ENCODE results near the gene EIF4A3.
"Not testable (repeated sequence)": the region's sequence is repeated elsewhere in the genome, so short reads cannot be mapped to it uniquely, and the experiment has no call there.

Gene EIF4A3

DNA sequence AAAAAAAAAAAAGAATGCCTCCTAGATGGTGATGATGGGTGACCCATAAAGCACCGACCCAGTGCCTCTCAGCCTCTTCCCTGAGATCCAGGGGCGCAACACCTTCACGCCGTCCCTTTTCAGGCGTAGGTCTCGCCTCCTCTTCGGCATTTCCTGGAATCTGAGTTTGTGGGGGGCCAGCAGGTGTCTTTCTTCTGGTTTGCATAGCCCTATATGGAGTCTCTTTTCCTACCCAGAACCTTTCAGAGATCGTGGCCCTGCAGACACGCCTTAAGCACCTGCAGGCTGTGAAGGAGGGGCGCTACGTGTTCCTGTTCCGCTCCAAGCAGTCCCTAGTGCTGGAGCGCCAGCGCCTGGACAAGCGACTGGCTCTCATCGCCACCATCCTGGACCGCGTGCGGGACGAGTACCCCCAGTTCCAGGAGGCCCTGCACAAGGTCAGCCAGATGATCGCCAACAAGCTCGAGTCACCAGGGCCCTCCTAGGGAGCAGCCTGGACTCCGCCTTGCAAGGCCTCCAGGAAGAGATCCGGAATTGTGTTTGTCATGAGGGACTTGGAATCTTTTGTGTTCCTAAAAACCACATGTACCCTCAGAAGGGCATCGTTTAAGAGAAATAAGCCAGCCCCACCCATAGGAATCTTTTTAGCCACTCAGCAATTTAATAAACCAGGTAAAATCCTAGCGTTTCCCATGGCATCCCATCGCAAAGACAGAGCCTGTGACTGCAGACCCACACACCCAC lies 47.5 kb downstream of the EIF4A3 start:
- DNase-seq: no peak

DNA sequence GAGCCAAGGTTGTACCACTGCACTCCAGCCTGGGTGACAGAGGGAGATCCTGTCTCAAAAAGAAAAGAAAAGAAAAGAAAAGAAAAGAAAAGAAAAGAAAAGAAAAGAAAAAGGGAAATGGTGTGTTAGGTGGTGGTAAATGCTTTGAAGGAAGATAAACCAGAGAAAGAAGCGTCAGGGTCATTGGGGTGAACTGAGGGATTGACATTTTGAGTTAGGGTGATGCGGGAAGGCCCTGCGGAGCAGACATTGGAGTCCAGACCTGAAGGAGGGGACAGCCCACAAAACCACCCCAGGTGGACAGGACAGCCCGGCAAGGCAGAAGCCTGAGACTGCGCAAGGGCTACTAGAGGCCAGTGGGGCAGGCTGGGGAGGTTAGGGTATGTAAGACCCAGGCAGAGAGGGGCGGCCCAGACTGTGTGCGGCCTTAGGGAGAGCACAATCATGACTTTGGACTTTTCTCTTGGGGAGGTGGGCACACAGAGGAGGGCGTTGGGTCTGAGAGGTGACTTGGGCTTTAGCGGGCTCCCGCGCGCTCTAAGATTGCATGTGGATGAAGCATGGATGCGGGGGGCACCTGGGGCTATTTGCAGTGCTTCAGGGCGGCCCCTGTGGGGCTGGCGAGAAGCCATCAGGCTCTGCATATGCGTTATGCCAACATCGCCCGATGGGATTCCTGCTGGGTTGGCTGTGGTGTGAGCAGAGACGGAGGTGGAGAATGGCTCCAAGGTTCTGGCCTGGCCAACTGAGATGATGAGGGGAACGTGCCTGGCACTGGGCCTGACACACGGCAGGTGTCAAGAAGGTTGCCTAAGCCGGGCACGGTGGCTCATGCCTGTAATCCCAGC lies 48.9 kb downstream of the EIF4A3 start:
- no peak for DNase-seq

DNA sequence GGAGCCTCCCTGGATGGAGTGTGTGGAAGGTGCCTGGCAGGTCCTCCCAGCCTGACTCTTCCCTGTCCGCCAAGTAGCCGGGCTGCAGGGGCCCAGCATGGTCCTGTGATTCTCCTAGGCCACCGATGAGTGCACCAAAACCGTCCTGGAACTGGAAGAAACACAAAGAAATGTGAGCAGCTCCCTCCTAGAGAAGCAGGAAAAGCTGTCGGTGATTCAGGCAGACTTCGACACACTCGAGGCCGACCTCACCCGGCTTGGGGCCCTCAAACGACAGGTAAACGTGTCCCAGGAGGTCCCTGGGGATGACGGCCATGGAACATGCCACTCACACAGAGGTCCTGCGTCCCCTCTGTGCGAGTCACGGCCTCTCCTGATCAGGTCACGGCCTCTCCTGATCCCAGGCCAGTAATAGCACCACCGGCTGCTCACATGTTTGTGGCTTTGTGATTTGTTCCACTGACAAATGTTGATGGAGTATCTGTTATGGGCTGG lies 49.8 kb downstream of the EIF4A3 start:
- no peak for DNase-seq

DNA sequence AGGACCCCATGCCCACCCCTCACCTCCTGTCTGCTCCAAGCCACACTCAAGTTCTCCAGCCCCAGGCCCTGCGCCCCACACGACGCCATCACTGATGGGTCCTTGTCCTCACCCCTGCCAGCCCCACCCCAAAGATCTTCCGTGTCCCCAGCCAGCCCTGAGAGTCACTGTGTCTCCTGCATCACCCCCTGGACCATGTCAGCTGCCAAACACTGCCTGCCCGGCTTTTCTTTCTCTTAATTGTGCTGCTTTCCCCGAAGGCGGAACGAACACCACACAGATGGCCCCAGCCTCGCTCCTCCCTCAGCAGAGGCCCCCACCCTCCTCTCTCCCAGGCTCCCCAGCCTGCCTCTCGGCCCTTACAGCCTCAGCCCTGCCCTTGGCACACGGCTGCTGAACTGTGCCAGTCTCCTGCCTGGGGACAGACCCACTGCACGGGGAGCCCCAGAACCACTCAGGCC lies 50.3 kb downstream of the EIF4A3 start:
- DNase-seq: no peak

DNA sequence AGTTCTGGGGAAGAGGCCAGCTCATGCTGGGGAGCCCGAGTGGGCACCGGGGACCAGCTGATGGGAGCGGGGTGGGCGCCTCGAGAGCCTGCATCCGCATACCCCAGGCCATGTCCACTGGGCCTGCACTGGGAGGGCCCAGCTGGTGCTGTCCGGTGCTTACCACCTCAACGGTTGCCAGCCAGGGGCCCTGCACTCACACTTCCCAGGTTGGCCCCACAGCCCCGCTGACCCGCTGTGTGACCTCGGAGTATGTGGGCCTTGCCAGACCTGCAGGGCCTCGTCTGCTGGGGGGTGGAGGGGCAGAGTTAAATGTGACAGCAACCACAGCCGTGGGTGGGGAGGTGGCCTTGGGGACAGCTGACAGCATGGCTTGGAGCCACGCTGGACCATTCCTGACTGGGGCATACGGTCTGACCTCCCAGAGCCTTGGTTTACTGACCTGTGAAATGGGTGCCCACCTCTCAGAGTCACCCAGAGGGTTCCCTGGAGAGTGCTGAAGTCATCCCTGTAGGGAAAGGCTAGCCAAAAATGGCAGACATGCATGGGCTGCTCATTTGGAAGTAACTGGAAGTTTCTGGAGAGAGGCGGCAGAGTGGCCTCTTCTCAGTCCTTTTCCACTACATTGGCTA lies 51.0 kb downstream of the EIF4A3 start:
- DNase-seq: no peak

DNA sequence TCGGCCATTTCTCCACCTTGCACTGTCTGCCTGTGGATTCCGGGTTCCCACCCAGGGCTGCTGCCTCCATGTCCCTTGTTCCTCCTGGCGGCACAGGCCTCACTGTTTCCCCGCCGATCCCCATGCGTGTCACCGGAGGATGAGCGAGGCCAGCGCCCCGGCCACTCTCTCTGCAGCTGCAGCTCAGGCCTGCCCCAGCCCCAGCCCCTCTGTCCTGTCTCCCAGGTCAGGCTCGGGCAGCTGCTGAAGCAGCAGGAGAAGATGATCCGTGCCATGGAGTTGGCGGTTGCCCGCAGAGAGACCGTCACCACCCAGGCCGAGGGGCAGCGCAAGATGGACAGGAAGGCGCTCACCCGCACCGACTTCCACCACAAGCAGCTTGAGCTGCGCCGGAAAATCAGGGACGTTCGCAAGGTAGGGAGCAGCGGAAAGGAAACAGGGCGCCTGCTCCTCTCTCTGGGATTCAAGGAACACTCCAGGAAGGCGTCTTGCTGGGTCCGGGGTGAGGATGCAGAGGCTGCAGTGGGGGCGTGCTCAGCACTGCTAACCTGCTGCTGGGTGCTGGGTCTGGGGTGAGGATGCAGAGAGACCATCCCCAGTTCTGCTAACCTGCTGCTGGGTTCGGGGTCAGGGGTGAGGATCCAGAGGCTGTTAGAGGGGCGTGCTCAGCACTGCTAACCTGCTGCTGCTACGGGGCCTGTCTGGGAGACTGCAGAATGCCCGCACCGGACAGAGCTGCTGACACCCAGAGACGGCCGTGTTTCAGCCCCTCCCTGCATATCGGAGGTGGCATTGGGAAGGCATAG lies 51.7 kb downstream of the EIF4A3 start:
- DNase-seq: no peak

DNA sequence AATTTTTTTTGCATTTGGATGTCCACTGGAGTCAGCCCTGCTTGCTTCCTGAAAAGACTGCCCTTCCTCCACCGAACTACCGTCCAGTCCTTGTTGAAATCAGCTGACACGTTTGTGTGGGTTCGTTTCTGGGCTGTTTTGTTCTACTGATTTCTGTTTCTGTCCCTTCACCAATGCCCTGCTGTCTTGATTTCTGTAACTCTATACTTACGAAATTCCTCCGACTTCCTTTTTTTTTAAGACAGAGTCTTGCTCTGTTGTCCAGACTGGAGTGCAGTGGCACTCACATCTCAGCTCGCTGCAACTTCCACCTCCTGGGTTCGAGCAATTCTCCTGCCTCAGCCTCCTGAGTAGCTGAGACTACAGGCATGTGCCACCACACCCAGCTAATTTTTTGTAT lies 54.0 kb downstream of the EIF4A3 start:
- DNase-seq: no peak

DNA sequence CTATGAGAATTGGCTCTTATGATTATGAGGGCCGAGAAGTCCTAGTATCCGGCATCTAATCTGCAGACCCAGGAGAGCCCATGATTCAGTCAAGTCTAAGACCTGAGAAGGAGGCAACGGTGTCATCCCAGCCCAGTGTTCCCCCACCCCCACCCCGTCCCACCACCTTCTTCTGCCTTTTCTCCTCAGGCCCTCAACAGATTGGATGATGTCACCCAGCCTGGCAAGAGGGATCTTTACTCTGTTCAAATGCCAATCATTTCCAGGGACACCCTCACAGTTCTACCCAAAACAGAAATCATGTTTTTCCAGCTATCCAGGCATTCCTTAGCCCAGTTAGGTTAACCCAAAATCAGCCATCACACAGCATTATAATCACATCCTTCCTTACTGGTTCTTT lies 55.6 kb downstream of the EIF4A3 start:
- DNase-seq: no peak

DNA sequence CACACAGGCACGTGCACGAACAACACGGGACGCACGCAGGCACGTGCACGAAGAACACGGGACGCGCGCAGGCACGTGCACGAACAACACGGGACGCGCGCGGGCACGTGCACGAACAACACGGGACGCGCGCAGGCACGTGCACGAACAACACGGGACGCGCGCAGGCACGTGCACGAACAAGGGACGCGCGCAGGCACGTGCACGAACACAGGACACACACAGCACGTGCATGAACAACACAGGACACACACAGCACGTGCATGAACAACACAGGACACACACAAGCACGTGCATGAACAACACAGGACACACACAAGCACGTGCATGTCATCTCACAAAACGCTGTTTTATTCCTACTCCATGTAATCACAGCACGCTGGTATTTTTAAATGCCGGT lies 56.8 kb downstream of the EIF4A3 start:
- not testable (repeated sequence) for DNase-seq

DNA sequence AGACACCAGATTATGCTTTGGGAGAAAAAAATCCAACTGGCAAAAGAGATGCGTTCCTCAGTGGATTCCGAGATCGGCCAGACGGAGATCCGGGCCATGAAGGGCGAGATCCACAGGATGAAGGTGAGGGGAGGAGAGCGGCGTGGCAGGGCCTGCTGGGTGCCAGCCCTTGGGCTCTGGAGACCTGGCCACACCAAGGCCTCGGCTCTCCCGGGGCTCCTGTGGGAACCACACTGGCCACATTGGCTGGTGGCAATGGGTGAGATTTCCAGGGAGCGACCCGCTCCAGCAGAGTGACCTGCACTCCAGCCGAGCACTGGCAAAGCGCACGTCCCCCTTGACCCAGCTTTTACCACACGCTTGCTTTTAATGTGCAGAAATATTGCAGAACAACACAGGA lies 57.2 kb downstream of the EIF4A3 start:
- DNase-seq: no peak

DNA sequence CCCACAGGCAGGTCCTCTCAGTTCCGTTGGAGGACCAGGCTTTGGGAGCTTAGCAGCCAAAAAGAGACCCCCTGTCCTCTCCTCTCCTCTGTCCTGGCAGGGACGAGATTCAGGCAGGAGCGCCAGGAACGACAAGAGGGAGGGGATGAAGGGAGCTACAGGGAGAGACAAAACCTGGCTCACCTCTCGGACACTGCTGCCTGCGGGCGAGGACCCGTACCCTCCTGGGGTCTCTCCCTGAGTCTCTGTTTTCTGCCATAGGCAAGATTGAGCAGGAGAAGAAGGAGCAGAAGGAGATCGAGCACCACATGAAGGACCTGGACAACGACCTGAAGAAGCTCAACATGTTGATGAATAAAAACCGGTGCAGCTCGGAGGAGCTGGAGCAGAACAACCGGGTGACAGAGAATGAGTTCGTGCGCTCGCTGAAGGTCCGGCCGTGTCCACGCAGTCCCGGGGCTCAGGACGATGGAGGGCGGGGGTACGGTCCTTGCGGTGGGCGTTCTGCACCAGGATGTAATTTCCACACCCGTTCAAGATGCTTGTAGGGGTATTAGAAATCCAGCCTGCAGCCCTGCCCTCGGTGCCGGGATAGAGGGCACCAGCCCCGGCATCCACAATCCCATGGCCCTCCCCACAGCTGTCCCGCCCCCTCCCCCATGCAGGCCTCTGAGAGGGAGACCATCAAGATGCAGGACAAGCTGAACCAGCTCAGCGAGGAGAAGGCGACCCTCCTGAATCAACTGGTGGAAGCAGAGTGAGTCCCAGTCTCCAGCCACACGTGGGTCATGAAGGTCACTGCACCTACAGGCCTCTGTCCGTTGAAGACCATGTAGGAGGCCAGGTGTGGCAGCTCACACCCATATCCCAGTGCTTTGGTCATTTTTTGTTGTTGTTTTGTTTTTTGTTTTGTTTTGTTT lies 59.3 kb downstream of the EIF4A3 start:
- no peak for DNase-seq

DNA sequence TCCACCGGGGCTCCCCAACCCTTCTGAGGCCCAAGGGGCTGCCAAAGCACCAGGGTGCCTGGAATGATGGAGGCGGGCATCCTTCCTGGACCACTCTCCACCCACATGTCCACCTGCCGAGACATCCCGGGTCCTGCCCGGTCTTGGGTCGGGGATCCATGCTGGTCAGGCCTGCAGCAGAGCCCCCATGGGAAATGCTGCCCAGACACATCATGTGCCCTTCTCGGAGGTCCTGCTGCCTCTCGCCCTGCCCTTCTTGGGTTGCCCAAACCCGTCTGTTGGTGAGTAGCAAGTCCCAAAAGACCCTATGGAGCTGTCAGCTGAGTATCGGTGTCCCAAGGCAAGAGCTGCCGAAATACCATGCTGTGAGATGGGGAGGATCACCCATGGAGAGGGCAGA lies 60.3 kb downstream of the EIF4A3 start:
- no peak for DNase-seq

DNA sequence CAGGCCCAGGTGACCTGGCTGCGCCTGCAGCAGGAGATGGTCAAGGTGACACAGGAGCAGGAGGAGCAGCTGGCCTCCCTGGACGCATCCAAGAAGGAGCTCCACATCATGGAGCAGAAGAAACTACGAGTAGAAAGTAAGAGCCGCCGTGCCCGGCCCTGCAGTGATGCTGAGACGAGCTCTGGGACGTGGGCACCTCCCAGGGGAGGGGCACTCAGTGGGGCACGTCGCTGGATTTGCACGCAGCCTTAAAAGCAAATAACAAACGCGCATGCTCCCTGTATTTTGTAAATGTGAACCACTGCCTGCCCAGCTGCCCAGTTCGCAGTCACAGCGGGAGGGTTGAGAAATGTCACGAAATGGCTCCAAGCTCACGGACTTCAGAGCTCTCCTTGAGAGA lies 60.8 kb downstream of the EIF4A3 start:
- no peak for DNase-seq

DNA sequence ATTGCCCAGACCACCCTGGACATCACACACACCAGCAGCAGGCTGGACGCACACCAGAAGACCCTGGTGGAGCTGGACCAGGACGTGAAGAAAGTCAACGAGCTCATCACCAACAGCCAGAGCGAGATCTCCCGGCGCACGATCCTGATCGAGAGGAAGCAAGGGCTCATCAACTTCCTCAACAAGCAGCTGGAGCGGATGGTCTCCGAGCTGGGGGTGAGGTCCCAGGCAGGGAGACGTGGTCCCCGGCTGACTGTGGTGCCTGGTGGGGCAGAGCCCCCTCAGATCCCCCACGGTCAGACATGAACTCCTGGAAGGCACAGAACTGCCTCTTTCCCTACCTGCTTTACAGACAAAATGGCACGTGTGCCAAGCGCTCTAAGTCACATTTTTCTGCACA lies 62.2 kb downstream of the EIF4A3 start:
- no peak for DNase-seq

Data from T1000 (cell line).